ENCODE data around the gene PNPLA2.

- TF ChIP-seq POLR2A (IDR thresholded peaks at IDR 0.05; ENCODE audit: low read length) (no peak), GATA1 (IDR thresholded peaks at IDR 0.05; ENCODE audit: low read depth, low read length) (no peak)
These were observed 2.9 kb upstream of the PNPLA2 start for GRCh38 chr11:815675-816432.
